Heart left ventricle (tissue), 16 donors: ENCODE results near the gene LYRM2. TPM values are rescaled to one million over a fixed set of nuclear protein-coding genes. Genes with fewer than 3 reads are reported as not detected.

Experiments
- ATAC-seq, 4 donors: fragments of 200-7000 bp; cut with Tn5 transposase; one replicate each; pipeline ENCODE4 v1.9.1; 2020 to 2022; ENCODE audit warnings: moderate library complexity in 4 of 4, mild to moderate bottlenecking in 3 of 4, moderate number of reproducible peaks in 1 of 4
- DNase-seq, 5 donors: peaks; one replicate each; pipeline ENCODE4 v3.0.0-alpha.2; 2020
- H3K27ac ChIP-seq, 12 donors: fragments of 200-600 bp; sonication (generic) in 4 of 12; one replicate each; pipeline versions ENCODE4 v1.5.0 to v1.8.0; 2016 to 2022; ENCODE audit warnings: mild to moderate bottlenecking in 2 of 12
- H3K27me3 ChIP-seq, 9 donors: fragments of 200-600 bp; sonication (generic) in 2 of 9; one replicate each; pipeline versions ENCODE4 v1.5.1 to v1.8.0; 2016 to 2022; ENCODE audit warnings: mild to moderate bottlenecking in 3 of 9
- H3K36me3 ChIP-seq, 9 donors: fragments of 200-600 bp; sonication (generic) in 2 of 9; one replicate each; pipeline versions ENCODE4 v1.5.0 to v1.8.0; 2018 to 2022; ENCODE audit warnings: mild to moderate bottlenecking in 2 of 9
- H3K4me1 ChIP-seq, 12 donors: fragments of 200-600 bp; sonication (generic) in 4 of 12; one replicate each; pipeline versions ENCODE4 v1.5.0 to v1.8.0; 2016 to 2022; ENCODE audit warnings: mild to moderate bottlenecking in 3 of 12
- H3K4me3 ChIP-seq, 12 donors: fragments of 200-600 bp; sonication (generic) in 4 of 12; one replicate each; pipeline versions ENCODE4 v1.5.0 to v1.8.0; 2017 to 2022; ENCODE audit warnings: mild to moderate bottlenecking in 9 of 12, moderate library complexity in 4 of 12
- H3K9me3 ChIP-seq, 12 donors: fragments of 200-600 bp; sonication (generic) in 4 of 12; one replicate each; pipeline versions ENCODE4 v1.5.0 to v1.8.0; 2016 to 2022; ENCODE audit warnings: mild to moderate bottlenecking in 1 of 12
- POLR2A ChIP-seq, 2 donors: fragments of 450-650 bp; IDR thresholded peaks; one replicate each; pipeline ENCODE4 v1.6.1; 2017; ENCODE audit warnings: antibody characterized with exemption in 2 of 2, mild to moderate bottlenecking in 2 of 2, moderate library complexity in 2 of 2
- WGBS, 4 donors: extraction: QIAGEN DNeasy Blood & Tissue Kit in 2 of 4; methylation state at CpG; one replicate each; pipeline versions ENCODE4 v1.1.5 to v1.1.7; 2013 to 2018; 5-methylcytosine and 5-hydroxymethylcytosine counted together
- intact Hi-C, 10 donors: fragments of 100-400 bp; cut with DNase I; formaldehyde crosslinking; loops; one replicate each; pipeline versions ENCODE4 v1.11.1 to v1.14.2; 2022
- long read RNA-seq, 3 donors: library from polyadenylated mRNA; unstranded; transcript quantifications; one replicate each; pipeline ENCODE4 v2.0.0, GENCODE V29; 2020 to 2021
- polyA plus RNA-seq, 2 donors: library from polyadenylated mRNA; stranded (reverse); fragments of 200-250 nt; gene quantifications; one replicate each; pipeline ENCODE4 v1.2.3, GENCODE V29; 2013
- total RNA-seq, 9 donors: library from RNA; depleted of rRNA in 2 of 9; stranded (reverse); fragments of >200 nt in 2 of 9; fragmentation: NEBNext Ultra II Directional in 3 of 9; extraction: Animal tissue kit (Norgen Biotek cat#: 25700) in 3 of 9; gene quantifications; one replicate each; pipeline versions ENCODE4 v1.1.0 to v1.2.4, GENCODE V29; 2016 to 2023
- TF ChIP-seq, protein P1 (sequence below), 12 donors: fragments of 200-600 bp; sonication (generic) in 4 of 12; IDR thresholded peaks; one replicate each; pipeline versions ENCODE4 v1.5.0 to v1.8.0; 2018 to 2022; ENCODE audit warnings: antibody characterized with exemption in 12 of 12, mild to moderate bottlenecking in 5 of 12
- donor health status: ischemic (EF 13 %, LVEDD 7.1; RV severe dilation, severe dysfunction).
- donor health status: healthy with polysubstance abuse.
- donor health status: DM: no; HTN: yes; CAD: no.
- donor health status: DM: no; HTN: no; CAD: no.
- donor health status: ischemic (EF 25% LVEDD 6.9; RV normal size, moderate dysfunction).
- donor health status: ischemic (EF 25% LVEDD 5.7; RV mildly dilated, moderate dysfunction).
- donor health status: healthy.
- donor health status: DM: yes; HTN: yes; CAD: no.
- donor health status: ischemic (EF 35%, LVEDD 5.7; RV mildly dilated, moderate dysfunction).
- donor health status: nonischemic (EF 11% LVEDD 7.7; RV severe dilation, severe dysfunction).
- donor health status: DM: yes; HTN: yes; CAD: no.
- donor health status: PGD.
- donor health status: ischemic (EF 29% LVEDD 5.4; RV normal size, mild dysfunction).
- donor health status: nonischemic (EF 23%, LVEDD 6.1; RV moderate dilation, normal function).

Gene LYRM2, protein sequence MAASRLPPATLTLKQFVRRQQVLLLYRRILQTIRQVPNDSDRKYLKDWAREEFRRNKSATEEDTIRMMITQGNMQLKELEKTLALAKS
- total RNA-seq = 10 to 100 TPM; 15.2 to 50.0 (median 44.3) TPM
- 10 to 100 TPM; 16.9 to 35.7 TPM for polyA plus RNA-seq
- long read RNA-seq, donor 1, full-length matches to known transcripts = 49 of 58 reads
- long read RNA-seq, donor 1, partial matches to known transcripts = 3 of 58 reads
- long read RNA-seq, donor 1, other reads (novel, unspliced or antisense) = 6 of 58 reads
- long read RNA-seq, donor 2, full-length matches to known transcripts = 54 of 62 reads
- long read RNA-seq, donor 2, partial matches to known transcripts = 1 of 62 reads
- long read RNA-seq, donor 2, other reads (novel, unspliced or antisense) = 7 of 62 reads
- long read RNA-seq, donor 3, full-length matches to known transcripts = 40 of 44 reads
- long read RNA-seq, donor 3, partial matches to known transcripts = 1 of 44 reads
- long read RNA-seq, donor 3, other reads (novel, unspliced or antisense) = 3 of 44 reads

DNA sequence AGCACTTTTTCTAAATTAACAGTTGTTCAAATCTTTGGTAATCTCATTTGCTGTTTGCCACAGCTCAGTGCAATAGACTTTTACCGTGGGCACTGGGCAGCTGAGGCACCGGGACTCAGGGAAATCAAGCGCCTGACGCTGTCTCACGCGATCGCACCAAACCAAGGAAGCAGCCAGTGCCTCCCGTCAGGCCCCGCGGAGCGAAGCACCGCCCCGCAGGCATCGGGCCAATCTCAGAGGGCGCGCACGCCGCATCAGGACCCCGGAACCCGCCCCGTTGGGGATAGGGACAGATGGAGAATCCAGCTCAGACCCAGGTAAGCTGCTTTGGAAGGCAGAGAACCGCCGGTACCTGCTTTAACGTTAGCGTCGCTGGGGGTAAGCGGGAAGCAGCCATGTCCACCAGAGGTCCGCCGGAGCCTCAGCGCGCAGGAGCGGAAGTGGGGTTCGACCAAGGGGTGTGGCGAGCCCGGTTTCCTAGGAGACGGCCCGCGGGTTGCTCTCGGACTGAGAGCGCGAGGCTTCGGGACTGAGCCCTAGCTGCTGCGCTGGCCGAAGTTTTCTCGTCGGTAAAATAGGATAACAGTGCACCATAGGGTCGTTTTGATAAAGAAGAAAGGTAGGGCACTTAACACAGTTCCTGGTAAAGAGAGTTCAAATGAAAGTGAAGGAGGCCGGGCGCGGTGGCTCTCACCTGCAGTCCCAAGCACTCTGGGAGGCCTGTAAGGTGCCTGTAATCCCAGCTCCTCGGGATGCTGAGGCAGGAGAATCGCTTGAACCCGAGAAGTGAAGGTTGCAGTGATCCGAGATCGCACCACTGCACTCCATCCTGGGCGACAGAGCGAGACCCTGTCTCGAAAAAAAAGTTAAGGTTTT lies at the start of gene LYRM2:
TSS of gene LYRM2 (minus strand) at position 428 of the 876 bp plus-strand sequence. CDS start at position 397, 31 bp downstream.
- H3K4me3 ChIP-seq = peak within 1 kb of the TSS; percentile 64 to 87 (median 74)
- ATAC-seq = peak; percentile 98 to 99 (median 99)
- intact Hi-C loops = no loop called here
- WGBS, 4 donors = 1 to 6% (median 3%) methylated on average over 44 to 58 of the region's 58 CpGs
- H3K27me3 ChIP-seq = no peaks in the 10 kb centered on the region
- peaks cover 0 to 21% (median 12%) of the 10 kb centered on the region in 12 donors for H3K4me1 ChIP-seq
- DNase-seq = peak; percentile 96 to 98 (median 97)
- H3K36me3 ChIP-seq = peaks cover 0 to 47% (median 35%) of the 10 kb centered on the region in 9 donors
- H3K27ac ChIP-seq = peak within 1 kb of the TSS; percentile 55 to 98 (median 93)
- TF ChIP-seq, protein P1, sequence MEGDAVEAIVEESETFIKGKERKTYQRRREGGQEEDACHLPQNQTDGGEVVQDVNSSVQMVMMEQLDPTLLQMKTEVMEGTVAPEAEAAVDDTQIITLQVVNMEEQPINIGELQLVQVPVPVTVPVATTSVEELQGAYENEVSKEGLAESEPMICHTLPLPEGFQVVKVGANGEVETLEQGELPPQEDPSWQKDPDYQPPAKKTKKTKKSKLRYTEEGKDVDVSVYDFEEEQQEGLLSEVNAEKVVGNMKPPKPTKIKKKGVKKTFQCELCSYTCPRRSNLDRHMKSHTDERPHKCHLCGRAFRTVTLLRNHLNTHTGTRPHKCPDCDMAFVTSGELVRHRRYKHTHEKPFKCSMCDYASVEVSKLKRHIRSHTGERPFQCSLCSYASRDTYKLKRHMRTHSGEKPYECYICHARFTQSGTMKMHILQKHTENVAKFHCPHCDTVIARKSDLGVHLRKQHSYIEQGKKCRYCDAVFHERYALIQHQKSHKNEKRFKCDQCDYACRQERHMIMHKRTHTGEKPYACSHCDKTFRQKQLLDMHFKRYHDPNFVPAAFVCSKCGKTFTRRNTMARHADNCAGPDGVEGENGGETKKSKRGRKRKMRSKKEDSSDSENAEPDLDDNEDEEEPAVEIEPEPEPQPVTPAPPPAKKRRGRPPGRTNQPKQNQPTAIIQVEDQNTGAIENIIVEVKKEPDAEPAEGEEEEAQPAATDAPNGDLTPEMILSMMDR (IDR thresholded peaks at IDR 0.05) = peak in 8 of 12 donors; percentile 8 to 36 (median 12)
- TF ChIP-seq POLR2A (IDR thresholded peaks at IDR 0.05) = peak; percentile 38 to 81
- no peaks in the 10 kb centered on the region for H3K9me3 ChIP-seq

DNA sequence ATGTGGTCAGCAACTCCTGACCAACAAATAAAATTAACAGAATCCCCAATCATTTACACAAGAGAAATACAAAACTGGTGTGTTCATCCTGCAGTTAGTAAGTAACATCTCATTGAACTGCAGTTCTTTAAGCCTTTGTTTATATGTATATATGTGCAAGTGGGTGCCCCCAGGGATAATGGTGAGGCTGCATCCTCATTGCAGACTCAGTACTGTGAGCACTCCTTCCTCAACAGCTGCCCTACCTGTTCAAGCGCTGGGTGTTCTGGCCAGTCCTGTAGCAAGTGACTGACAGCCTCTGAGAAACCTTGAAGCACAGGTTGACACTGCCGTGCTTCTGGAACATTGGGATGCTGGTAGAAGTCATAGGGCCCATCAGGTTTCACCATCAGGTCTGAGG lies 49.8 kb upstream of the LYRM2 start:
- H3K27me3 ChIP-seq = no peaks in the 10 kb centered on the region
- ATAC-seq = no peak
- WGBS, 4 donors = 97 to 100% (median 99%) methylated on average over 2 of the region's 2 CpGs

DNA sequence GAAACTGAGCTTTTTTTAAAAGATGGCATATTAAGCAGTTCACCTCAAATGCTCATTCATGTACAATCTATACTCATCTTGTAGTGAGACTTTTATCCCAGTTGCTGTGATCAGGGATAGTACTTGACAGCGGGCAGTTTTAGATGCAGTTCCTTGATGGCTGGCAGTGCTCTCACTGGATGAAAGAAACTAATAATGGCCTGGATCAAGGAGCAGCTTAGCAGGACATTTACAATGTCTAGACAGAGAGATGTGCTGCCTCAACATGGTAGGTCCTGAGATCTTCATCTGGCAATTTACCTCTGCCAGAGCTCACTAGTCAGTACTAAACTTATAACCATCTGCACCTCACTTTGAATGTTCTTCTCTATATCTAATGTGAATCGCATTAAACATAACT lies 46.8 kb upstream of the LYRM2 start:
- peaks cover 0 to 100% (median 85%) of the 10 kb centered on the region in 9 donors for H3K36me3 ChIP-seq
- TF ChIP-seq, protein P1 (IDR thresholded peaks at IDR 0.05) = no peak
- no peak for TF ChIP-seq POLR2A (IDR thresholded peaks at IDR 0.05)
- intact Hi-C loops = loop anchor here in 1 of 10 donors (10.0 kb wide), 1 partner anchor 251 kb away; the partner anchor contains the start of gene ANKRD6
- H3K4me3 ChIP-seq = no peak overlapping the region
- no peak overlapping the region for H3K27ac ChIP-seq
- WGBS, 4 donors = 91 to 100% (median 98%) methylated on average over 2 of the region's 2 CpGs
- no peaks in the 10 kb centered on the region for H3K27me3 ChIP-seq
- no peak for DNase-seq
- H3K4me1 ChIP-seq = peaks cover 0 to 25% (median 8%) of the 10 kb centered on the region in 12 donors
- no peaks in the 10 kb centered on the region for H3K9me3 ChIP-seq
- ATAC-seq = no peak

More for the DNA sequence above, 49.8 kb upstream of the LYRM2 start:
- no peak for TF ChIP-seq POLR2A (IDR thresholded peaks at IDR 0.05)
- TF ChIP-seq, protein P1 (IDR thresholded peaks at IDR 0.05) = no peak
- Histone ChIP-seq H3K4me3 (no peak overlapping the region), H3K4me1 (peaks cover 0 to 20% (median 8%) of the 10 kb centered on the region in 12 donors), H3K9me3 (no peaks in the 10 kb centered on the region), H3K27ac (no peak overlapping the region), H3K36me3 (peaks cover 0 to 100% (median 91%) of the 10 kb centered on the region in 9 donors)
- intact Hi-C loops = loop anchor here in 1 of 10 donors (10.0 kb wide), 1 partner anchor 254 kb away; the partner anchor contains the start of gene ANKRD6
- no peak for DNase-seq
